HCT116 (cell line): Measurements from ENCODE around the gene FA2H.

Experiments
- CTCF ChIP-seq, 3 experiments: fragments of 200-600 bp in 1 of 3; sonication (generic) in 1 of 3; IDR thresholded peaks in 2 of 3; conservative IDR thresholded peaks in 1 of 3; 2 replicates each; pipeline ENCODE4 v1.5.1; 2012 to 2017; ENCODE audit warnings: low read depth in 2 of 3, low read length in 2 of 3, antibody characterized with exemption in 1 of 3, borderline replicate concordance in 1 of 3, control low read depth in 1 of 3, mild to moderate bottlenecking in 1 of 3, mixed read lengths in 1 of 3, mixed run types in 1 of 3, moderate library complexity in 1 of 3; ENCODE audit not compliant: insufficient read depth in 1 of 3
- POLR2AphosphoS5 ChIP-seq: IDR thresholded peaks from 2 replicates; pipeline ENCODE4 v1.6.1; 2011; ENCODE audit warnings: mild to moderate bottlenecking, low read depth, low read length, moderate library complexity

- TF ChIP-seq CTCF (IDR thresholded peaks at IDR 0.05 in 2 of 3, conservative IDR thresholded peaks at IDR 0.05 in 1 of 3; ENCODE audit: borderline replicate concordance in 1 of 3, insufficient read depth in 1 of 3, low read depth in 2 of 3, low read length in 2 of 3): peak in 1 of 3 experiments; percentile 43; a peak in 3 of 6 replicates
- peak; percentile 79 for TF ChIP-seq POLR2AphosphoS5
These were observed at the start of gene FA2H for GRCh38 chr16:74774223-74775139.
